Adipose tissue (tissue), 3 donors: ENCODE data around the gene C1QTNF1. TPM values are rescaled to one million over a fixed set of nuclear protein-coding genes. Genes with fewer than 3 reads are reported as not detected.

Experiments used
- H3K27ac ChIP-seq: one replicate; pipeline ENCODE4 v1.5.1; 2013; ENCODE audit warnings: low read depth, low read length
- WGBS, 3 donors: extraction: QIAGEN DNeasy Blood & Tissue Kit; methylation state at CpG; one replicate each; pipeline ENCODE4 v1.1.7; 2013; 5-methylcytosine and 5-hydroxymethylcytosine counted together
- polyA plus RNA-seq, 3 donors: library from polyadenylated mRNA; stranded (reverse); fragments of 200-250 nt; gene quantifications; one replicate each; pipeline ENCODE4 v1.2.3, GENCODE V29; 2013
- donor health status: healthy with polysubstance abuse.
- donor health status: Bipolar disorder and iron deficiency.
- donor health status: healthy.

Gene C1QTNF1
- polyA plus RNA-seq, 3 donors = 33.8 to 357 (median 207) TPM

- WGBS, 3 donors = 91 to 93% (median 93%) methylated on average over 33 of the region's 33 CpGs
- no peak overlapping the region for H3K27ac ChIP-seq
These were observed 32.8 kb upstream of the C1QTNF1 start for GRCh38 chr17:78991017-78991738.

DNA sequence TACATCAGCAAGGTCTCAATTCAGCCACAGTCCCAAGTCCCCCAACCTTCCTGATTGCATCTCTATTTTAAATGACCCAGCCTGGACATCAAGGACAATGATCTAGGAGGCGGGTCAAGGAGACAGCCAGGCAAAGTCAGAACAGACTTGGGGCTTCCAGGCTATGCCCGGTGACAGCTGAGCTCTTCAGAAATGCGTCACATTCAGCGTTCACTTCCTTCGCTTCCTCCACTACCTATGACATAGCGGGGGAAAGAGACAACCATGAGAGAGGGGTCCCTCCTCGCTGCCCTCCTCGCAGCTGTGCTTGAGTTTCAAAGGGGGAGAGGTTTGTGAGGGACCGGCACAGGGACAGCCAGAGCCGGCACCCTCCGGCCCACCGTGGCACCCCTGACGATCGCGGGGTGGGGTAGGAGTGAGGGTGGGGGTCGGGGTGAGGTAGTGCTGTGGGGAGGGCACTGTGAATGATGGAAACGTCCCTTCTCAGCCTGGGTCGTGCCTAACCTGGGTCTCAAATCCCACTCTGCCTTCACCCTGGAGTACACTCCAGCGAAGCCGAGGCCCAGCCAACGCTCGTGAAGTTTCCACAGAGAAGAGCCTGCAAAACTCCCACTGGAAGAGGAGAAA lies 31.9 kb upstream of the C1QTNF1 start:
- H3K27ac ChIP-seq = no peak overlapping the region
- 88 to 94% (median 93%) methylated on average over 21 to 22 of the region's 22 CpGs for WGBS, 3 donors

DNA sequence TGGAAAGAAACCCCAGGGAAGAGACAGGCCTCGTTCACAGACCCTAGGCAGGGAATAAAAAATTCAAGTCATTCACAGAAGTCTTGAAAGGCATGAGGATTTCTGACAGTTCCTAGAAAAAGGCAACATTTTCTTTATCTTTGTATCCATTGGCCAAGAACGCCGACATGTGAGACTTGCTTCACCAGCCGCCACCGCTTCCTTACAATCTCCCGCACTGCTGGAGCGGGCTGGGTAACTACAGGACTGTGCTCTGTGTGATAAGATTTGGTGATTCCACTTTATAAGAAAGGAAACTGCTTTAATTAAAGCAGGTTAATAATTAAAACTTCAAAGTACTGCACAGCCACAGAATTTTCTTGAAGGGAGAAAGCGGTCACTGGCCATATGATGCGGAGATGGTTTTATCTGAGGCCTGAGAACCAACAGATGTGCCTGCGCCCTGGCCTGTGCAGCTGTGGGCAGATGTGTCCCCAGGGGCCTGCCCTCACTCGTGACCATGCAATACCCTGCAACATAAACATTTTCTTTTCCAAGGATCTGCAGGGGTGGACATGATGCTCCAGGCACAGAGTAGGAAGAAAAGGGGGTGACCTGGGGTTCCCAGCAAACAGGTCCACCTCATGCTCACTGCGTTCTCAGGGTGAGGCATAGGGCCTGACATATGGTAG lies 31.3 kb upstream of the C1QTNF1 start:
- WGBS, 3 donors = 57 to 87% (median 83%) methylated on average over 12 of the region's 12 CpGs
- H3K27ac ChIP-seq = no peak overlapping the region

DNA sequence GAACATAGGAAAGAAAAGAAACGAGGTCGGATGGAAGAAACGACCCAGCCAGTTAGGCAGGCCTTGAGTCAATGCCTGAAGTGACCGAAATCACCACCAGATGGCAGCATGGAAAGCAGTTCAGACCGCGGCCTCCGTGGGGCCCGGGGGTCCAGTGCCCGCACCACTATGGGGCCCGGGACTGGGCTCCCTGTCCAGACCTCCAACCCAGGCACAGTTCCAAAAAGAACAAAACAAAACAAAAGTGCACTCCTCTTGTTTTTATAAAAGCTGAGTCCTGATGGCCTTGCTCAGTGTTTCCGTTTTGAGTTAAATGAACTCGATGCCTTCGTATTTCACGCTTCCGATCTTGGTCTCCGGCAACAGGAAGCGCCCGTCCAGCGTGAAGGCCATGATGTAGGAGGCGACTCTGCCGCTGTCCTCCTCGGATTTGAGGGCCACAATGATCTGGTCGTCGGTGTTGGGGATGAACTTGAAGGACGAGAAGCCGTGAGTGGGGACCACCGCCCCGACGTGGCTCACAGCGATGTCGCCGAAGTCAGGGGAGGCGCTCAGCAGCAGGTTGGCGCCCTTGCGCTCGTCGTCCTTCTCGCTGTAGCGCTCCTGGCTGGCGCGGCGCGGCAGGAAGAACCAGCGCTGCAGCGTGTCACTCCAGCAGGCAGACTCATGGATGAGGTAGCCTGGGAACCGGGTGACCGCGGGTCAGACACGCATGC lies 30.6 kb upstream of the C1QTNF1 start:
- H3K27ac ChIP-seq = no peak overlapping the region
- WGBS, 3 donors = 75 to 76% (median 75%) methylated on average over 49 of the region's 49 CpGs

- H3K27ac ChIP-seq = no peak overlapping the region
- 92 to 94% (median 94%) methylated on average over 21 to 22 of the region's 22 CpGs for WGBS, 3 donors
These were observed 29.8 kb upstream of the C1QTNF1 start for GRCh38 chr17:78993981-78994671.

DNA sequence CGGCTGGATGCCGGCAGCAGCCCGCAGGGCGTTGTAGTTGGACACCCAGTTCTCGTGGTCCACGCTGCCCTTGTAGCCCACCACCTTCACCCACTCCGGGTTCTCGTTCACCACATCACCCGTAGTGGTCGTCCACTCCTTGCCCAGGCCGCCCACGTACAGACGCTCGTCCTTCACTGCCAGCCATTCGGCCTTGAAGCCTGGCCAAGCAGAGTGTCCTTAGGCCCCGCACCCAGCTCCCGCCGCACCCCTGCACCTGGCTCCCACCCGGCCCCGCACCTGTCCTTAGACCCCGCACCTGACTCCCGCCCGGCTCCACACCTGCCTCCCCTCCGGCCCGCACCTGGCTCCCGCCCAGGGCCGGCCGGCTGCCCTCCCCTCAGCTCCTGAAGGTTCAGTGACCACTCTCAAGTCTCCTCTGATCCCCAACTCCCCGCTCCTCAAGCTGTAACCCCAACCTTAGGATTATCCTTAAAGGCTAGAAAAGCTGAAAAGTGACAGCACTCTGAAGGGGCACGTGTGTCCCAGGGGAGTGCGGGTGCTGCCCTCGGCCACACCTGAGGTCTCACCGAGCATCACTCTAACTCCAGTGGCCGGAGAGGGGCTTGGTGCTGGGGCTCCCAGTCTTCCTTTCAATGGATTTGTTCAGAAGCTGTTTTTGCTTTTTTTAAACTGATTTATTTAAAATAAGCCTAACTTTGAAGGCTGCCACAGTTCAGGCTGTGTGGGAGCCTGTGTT lies 28.8 kb upstream of the C1QTNF1 start:
- no peak overlapping the region for H3K27ac ChIP-seq
- 88 to 95% (median 89%) methylated on average over 34 of the region's 34 CpGs for WGBS, 3 donors

DNA sequence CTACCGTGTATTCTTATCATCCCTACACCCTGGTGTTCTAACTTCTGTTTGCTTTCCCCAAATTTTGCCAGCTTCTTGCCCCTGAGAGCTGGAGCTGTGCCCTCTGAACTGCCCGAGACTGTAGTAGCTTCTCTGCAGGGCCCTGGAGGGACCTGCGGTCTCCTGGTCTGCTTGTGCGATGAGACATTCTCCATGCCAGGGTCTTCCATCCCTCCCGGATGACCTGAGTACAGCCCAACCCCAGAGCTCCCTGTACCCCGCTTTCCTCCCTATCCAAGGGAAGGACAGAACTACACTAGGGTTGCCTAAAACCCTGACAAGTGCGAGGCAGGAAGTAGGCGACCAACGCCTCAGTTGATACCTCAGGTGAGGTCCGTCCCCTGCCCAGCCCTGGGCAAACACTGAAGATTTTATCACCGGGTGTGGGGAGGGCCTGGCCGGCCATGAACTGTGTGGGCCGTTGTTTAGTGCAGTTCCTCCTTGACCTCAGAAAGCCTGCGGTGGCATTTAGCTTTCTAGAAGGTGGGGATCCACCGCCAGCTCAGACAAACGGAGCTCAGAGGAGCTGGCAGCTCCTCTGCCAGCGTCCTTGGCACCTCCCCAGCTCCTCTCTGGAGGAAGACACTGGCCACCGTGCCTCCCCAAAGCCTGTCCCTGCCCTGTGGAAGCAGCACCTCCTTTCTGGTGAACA lies 28.1 kb upstream of the C1QTNF1 start:
- no peak overlapping the region for H3K27ac ChIP-seq
- 39 to 78% (median 71%) methylated on average over 18 of the region's 18 CpGs for WGBS, 3 donors

DNA sequence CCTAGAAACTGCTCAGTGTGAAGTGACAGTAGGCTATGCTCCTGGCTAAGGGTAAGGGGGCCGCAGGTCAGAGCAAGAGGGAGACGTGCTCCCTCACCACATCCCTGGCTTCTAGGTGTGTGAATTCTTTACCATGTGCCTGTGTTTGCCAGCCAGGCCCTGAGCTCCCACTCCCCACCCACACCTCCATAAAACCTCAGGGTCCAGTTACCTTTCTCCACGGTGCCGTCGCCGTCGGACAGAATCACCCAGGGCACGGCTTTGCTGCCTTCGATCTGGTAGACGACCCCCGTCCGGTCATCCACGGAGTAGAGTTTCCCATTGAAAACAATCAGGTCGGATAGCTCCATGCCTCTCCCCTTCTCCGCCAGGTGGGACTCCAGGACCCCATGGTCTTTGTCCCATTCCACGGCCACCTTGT lies 27.2 kb upstream of the C1QTNF1 start:
- 89 to 93% (median 93%) methylated on average over 16 of the region's 16 CpGs for WGBS, 3 donors
- no peak overlapping the region for H3K27ac ChIP-seq

DNA sequence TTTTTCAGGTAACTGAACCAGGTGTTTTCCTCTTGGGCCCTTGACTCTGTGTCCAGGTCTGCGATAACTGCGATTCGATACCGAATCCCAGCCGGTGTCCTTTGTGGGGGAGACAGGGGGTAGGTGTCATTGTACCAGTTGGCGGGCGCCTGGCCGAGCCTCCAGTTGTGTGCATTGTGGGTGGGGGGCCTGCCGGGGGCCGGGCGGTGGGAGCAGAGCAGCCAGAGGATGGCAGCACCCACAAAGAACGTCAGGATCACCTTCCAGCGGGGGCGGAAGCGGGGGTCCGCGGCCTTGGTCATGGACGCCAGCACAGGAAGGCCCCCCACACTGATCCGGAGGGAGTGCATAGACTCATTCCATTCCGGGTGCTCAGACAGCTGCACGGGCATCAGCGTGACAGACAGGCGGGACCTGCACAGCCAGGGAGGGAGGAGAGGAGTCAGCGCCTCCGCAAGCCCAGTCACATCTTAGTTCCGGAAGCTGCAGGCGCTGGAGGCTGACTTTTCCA lies 26.7 kb upstream of the C1QTNF1 start:
- 95% methylated on average over 26 to 27 of the region's 27 CpGs for WGBS, 3 donors
- H3K27ac ChIP-seq = no peak overlapping the region

- H3K27ac ChIP-seq = no peak overlapping the region
- WGBS, 3 donors = 69 to 76% (median 76%) methylated on average over 6 of the region's 6 CpGs
These were observed 26.1 kb upstream of the C1QTNF1 start for GRCh38 chr17:78997881-78998280.

GRCh38 chr17:78998311-78999055 lies 25.5 kb upstream of the C1QTNF1 start:
- 73 to 87% (median 86%) methylated on average over 28 of the region's 28 CpGs for WGBS, 3 donors
- H3K27ac ChIP-seq = no peak overlapping the region

GRCh38 chr17:78999056-78999768 lies 24.8 kb upstream of the C1QTNF1 start:
- H3K27ac ChIP-seq = no peak overlapping the region
- WGBS, 3 donors = 89 to 95% (median 91%) methylated on average over 17 of the region's 17 CpGs

- H3K27ac ChIP-seq = no peak overlapping the region
- 90 to 94% (median 94%) methylated on average over 12 of the region's 12 CpGs for WGBS, 3 donors
These were observed 24.0 kb upstream of the C1QTNF1 start for GRCh38 chr17:78999947-79000395.

GRCh38 chr17:79000396-79001189 lies 23.4 kb upstream of the C1QTNF1 start:
- H3K27ac ChIP-seq = no peak overlapping the region
- WGBS, 3 donors = 92 to 94% (median 93%) methylated on average over 25 of the region's 25 CpGs
